NCI-H1092 treated with DMSO at 0.1 percent for 48 hours (cell line): ENCODE measurements around the gene DAZL.
"Not testable (repeated sequence)": the region's sequence is repeated elsewhere in the genome, so short reads cannot be mapped to it uniquely, and the experiment has no call there.

Experiments
- DNase-seq: peaks from one replicate; lab custom pipeline; 2025; lab: John Stamatoyannopoulos, UW

Gene DAZL

DNA sequence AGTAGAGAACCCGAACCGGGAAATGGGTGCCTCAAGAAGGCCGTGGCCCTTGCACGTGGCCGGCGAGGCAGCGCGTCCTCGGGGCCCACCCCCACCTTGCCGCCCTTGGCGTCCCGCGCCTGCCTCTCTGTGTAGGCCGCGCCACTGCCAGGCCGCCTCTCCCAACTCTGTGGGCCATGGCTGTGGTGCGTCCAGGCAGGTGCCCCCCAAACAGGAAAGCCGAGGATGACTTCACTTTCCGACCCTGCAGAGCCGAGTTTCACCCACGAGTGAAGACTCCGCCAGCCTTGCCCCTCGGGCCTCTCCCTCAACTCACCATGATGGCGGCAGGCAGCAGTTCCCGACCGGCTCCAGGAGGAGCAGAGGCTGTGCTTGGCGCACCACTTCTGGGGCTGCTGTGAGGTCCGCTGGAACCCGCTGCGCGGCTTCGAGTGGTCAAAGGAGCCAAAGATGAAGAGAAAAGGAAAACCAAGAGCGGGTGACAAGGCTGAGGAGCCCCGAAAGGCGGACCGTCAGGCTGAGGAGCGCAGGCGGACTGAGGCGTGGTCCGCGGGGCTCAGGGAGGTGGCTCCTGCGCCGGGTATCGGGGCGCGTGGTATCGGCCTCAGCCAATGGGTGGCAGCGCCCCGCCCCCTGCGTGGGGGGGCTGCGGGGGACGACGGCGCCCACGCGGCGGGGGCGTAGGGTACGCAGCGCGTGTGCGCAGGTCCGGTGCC is at the start of gene DAZL:
Gene DAZL, minus strand, starts transcription at position 537 of the 716 bp plus-strand sequence. Its CDS starts 218 bp downstream, at position 319.
- no peak for DNase-seq

- no peak for DNase-seq
Observed at GRCh38 chr3:16654976-16655375, 49.8 kb upstream of the DAZL start.

GRCh38 chr3:16653712-16654111 is 48.5 kb upstream of the DAZL start:
- no peak for DNase-seq

DNA sequence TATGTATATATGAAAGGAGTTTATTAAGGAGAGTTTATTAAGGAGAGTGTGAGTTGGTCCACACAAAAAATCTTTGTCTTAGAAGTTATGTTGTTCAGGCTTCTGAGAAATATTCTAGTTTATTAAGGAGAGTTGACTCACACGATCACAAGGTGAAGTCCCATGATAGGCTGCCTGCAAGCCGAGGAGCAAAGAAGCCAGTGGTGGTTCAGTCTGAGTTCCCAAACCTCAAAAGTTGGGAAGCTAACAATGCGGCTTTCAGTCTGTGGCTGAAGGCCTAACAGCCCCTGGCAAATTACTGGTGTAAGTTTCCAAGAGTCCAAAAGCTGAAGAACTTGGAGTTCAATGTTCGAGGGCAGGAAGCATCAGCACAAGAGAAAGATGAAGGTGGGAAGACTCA is 42.4 kb upstream of the DAZL start:
- DNase-seq = no peak

DNA sequence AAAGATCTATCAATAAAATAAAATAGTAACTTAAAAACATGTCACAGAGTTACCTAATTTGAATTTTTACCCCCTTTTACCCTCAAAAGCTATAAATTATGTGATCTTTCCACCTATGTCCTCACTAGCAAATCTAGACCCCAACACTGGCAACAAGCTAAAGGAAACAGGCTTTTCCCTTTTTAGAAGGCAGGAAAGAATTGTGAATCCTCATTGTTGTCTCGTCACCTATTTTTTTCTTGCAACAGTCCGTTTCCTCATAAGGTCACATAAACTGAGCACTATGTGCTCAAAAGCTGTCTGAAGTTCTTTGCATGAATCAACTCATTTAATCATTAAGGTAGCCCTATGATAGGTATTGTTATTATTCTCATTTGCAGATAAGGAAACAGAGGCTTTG is 34.6 kb upstream of the DAZL start:
- no peak for DNase-seq

DNA sequence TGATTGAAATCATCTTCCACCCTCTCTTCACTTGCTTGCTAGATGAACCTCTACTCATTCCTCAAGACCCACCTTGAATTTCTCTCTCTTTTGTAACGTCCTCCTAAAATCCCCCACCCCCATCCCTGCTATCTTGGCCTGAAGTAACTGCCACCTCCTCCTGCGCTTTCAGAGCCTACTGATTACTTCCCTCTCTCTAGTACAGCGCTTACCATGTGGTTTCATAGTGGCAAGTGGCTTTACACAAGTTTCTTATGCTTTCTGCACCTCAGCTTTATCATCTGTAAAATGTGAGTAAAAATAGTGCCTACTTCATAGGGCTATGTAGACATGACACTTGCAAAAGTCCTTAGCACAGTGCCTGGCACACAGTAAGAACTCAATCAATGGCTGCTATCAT is 28.7 kb upstream of the DAZL start:
- DNase-seq = no peak

DNA sequence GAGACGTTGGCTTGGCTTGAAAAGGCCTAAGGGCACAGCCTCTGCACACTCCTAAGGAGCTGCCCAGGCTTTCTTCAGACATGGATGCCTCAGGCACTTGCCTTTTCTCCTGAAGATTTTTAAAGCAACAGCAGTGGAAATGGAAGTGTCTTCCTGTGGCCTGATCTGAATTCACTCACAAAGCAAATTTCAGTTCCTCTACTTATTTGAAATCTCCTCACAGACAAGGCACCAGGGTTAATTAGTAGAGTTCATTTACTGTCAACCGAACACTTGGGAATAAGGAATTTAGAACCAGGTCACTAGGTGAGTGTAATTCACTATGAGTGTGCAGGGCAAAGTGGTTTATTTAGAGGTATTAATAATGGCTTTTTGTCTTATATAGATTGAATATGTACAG is 27.2 kb upstream of the DAZL start:
- DNase-seq = no peak

- no peak for DNase-seq
Observed at GRCh38 chr3:16618721-16619120, 13.5 kb upstream of the DAZL start.

GRCh38 chr3:16617155-16617554 is 11.9 kb upstream of the DAZL start:
- DNase-seq = not testable (repeated sequence)

DNA sequence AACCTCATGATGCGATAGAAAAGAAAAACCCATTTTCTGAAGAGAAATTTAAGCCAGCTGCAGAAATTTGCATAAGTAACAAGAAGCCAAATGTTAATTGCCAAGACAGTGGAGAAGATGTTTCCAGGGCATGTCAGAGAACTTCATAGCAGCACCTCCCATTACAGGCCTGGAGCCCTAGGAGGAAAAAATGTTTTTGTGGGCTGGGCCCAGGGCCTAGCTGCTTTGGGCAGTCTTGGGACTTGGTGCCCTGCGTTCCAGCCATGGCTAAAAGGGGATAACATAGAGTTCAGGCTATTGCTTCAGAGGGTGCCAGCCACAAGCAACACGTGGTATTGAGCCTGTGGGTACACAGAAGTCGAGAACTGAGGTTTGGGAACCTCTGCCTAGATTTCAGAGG is 10.9 kb upstream of the DAZL start:
- DNase-seq = no peak

DNA sequence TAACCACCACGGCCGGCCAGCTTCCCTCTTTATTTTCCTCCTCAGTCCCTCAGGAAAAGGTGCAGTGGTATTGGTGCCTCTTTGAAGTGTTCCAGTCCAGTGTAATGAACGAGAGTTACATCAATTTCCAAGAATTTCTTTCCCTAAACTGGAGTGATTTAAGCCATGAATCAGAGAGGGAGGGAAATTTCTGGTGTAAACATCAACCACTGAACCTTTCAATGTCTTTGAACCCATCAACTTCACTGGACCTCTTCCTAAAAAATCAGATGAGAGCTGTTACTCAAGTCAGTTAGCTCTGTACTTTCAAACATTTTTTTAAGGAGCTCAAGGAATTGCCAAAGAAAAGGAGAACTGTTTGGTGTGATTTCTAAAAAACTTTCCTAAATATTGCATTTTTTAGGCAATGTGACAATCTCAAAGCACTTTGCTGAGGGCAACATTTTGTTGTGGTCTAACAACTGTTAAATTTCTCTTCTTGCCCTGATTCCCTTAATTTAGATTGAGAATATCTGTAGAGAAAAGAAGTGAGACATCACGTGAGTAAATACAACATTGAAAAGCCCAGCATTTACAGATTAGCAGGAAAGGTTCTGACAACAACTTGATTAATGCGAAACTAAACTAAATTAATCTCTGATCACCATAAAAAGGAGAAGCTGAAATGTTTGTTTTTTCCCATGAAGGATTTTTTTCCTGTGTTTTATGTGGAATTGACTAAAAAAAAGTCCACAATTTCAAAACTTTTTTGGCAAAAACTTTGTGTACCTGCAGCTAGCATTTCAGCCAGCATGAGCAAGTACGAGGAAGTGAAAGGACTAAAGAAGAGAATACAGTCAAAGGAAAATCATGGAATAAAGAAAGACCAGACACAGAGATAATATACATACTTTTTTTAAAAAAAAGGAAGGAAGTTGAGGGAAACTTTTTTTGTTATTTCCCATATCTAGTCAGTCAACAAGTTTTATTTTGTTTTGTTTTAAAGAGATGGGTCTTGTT is 9.1 kb upstream of the DAZL start:
- DNase-seq = no peak

DNA sequence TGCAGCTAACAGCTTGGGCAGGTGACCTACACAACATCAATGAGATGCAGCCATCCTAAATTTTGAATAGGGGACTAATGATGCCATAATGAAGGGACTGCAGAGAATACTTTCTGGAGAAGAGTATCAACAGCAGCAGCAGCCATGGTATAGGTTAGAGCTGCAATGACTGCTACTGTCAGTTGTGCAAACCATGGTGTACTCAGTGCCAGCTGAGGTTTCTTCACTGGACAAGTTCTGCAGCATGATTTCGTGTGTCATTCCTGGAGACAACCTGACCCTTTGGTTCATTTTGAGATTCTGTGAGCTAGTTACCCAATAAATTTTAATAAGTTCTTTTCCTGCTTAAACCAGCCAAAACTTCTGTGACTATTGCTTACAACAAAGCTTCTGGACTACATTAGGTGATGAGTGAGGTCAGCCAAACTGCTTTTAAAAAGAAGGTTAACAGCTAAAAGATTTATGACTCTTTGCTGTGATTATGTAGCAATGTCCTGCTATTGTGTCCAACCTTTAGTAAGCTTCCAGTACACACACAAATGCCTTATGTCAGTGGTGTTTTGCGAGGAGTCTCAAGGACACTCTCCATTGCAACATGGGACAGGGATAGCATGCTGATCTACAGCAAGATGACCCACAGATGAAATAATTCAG is 4.8 kb upstream of the DAZL start:
- DNase-seq = no peak

DNA sequence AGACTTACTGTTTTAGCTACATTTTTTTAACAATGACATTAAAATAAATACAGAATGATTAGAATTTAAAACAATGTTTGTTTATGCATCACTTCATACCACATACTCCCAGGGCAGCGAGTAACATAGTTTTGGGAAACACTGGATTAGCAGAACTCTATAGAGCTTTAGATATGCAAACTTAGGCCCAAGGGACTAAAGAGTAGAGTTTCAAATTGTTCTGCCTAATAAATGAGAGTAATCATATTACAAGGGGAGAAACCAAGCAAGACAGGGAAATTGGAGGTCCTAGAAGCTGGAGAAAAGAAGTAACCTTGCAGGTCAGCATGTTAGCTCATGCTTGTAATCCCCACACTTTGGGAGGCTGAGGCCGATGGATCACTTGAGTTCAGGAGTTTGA is 3.6 kb upstream of the DAZL start:
- DNase-seq = no peak

- no peak for DNase-seq
Observed at GRCh38 chr3:16607718-16608117, 2.5 kb upstream of the DAZL start.

DNA sequence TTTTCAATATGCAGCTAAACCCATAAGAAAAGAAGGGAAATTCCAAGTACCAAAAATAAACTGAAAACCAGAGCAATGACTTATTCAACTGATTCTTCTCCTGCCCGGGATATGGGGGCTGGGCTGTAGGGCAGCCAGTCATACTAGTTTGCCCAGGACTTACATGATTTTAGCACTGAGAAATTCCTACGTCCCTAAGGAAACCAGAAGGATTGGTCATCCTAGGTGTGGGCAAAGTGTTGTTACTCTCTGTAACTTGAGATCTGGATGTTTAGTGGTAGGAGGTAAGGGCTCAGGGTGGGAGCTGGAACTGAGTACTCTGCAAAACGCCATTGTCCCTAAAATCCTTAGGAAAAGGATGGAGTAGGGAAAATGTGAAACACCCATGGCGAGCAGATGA is 1.2 kb upstream of the DAZL start:
- no peak for DNase-seq

GRCh38 chr3:16605966-16606365 is 743 bp upstream of the DAZL start:
- no peak for DNase-seq

- no peak for DNase-seq
Observed at GRCh38 chr3:16604433-16604832, 790 bp downstream of the DAZL start.

DNA sequence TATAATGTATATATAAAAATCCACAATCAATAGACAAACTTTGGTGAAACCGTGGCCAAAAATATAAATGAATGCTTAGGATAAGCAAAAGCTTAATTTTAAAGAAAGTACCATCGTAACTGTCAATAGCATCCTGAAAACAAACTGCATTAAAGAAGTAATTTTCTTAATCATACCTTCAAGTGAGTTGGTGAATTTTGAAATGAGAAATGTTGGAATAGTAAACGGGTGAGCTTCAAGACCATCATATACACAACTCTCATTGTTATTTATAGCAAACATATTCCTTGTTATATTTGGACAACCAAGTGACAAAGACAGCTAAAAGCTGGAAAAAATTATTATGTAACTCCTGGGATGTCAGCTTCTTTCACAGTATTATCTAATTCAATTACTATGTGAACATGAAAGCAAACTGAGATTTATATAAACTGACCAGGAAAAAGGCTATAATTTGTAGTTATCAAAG is 3.7 kb downstream of the DAZL start:
- DNase-seq = no peak

- DNase-seq = peak; percentile 24
Observed at GRCh38 chr3:16600780-16601536, 4.3 kb downstream of the DAZL start.

GRCh38 chr3:16599694-16600093 is 5.5 kb downstream of the DAZL start:
- no peak for DNase-seq

- DNase-seq = no peak
Observed at GRCh38 chr3:16596352-16597032, 8.7 kb downstream of the DAZL start.
